ENCODE measurements around the gene GPI. TPM values are rescaled to one million over a fixed set of nuclear protein-coding genes. Genes with fewer than 3 reads are reported as not detected.

The GPI gene
- polyA plus RNA-seq, 1 of the 3 experiments (the other 2 are of a cell fraction): 144 TPM

DNA sequence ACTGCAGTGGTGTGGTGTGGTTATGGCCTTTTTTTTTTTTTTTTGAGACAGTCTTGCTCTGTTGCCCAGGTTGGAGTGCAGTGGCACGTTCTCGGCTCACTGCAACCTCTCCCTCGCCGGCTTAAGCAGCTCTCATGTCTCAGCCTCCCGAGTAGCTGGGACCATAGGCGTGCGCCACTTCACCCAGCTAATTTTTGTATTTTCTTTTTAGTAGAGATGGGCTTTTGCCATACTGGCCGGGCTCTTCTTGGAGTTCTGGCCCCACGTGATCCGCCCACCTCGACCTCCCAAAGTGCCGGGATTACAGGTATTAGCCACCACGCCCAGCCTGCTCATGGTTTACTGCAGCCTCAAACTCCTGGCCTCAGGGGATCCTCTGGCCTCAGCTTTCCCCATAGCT lies 46.2 kb downstream of the GPI start (continued):
- TF ChIP-seq EP300 (IDR thresholded peaks at IDR 0.05; ENCODE audit: borderline replicate concordance in 1 of 2, low read depth in 1 of 2, low read length in 1 of 2) (no peak), POLR2AphosphoS5 (IDR thresholded peaks at IDR 0.05; ENCODE audit: low read depth, low read length) (no peak), TAF1 (IDR thresholded peaks at IDR 0.05; ENCODE audit: borderline replicate concordance, low read depth, low read length) (no peak), NFIC (IDR thresholded peaks at IDR 0.05; ENCODE audit: borderline replicate concordance) (no peak), JUND (IDR thresholded peaks at IDR 0.05) (no peak), GATA2 (CRISPR knock-in tag; IDR thresholded peaks at IDR 0.05) (no peak)
- TF ChIP-seq, protein P1, sequence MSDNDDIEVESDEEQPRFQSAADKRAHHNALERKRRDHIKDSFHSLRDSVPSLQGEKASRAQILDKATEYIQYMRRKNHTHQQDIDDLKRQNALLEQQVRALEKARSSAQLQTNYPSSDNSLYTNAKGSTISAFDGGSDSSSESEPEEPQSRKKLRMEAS (IDR thresholded peaks at IDR 0.05; ENCODE audit: low read depth): no peak

DNA sequence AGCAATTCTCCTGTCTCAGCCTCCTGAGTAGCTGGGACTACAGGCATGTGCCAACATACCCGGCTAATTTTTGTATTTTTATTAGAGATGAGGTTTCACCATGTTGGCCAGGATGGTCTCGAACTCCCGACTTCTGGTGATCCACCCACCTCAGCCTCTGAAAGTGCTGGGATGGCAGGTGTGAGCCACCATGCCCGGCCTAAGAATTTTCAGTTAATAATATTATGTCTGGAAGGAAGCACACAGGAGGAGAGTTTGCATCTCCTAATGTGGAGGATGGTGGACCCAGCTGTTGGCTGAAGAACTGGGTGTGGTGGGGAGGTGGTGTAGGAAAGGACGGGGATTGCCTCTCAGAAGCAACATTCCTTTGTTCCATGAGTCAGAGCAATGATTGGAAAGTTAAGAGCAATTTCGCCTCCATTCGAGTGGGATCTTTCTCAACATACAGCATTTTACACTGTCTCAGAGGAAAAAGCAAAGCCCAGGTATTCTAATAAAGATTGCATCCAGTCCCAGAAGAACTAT lies 51.1 kb downstream of the GPI start:
- POLR2A ChIA-PET: no interaction called here
- WGBS (ENCODE audit: low lambda C conversion rate): 91% methylated on average over 7 of the region's 7 CpGs
- no peak overlapping the region for H3K4me2 ChIP-seq

More for the DNA sequence above, 51.1 kb downstream of the GPI start:
- no peak overlapping the region for H3K9ac ChIP-seq
- DNase-seq: no peak
- H3K79me2 ChIP-seq (ENCODE audit: insufficient read depth): no peaks in the 10 kb centered on the region
- H2AFZ ChIP-seq (ENCODE audit: low read depth): no peak overlapping the region
- peaks cover 10 to 17% of the 10 kb centered on the region in 2 experiments for H3K36me3 ChIP-seq (replicated peaks in 1 of 2; ENCODE audit: control insufficient read depth in 1 of 2, insufficient read depth in 2 of 2, low read length in 1 of 2)
- H3F3A ChIP-seq (replicated peaks; ENCODE audit: insufficient read depth): no peaks in the 10 kb centered on the region
- no peaks in the 10 kb centered on the region for H3K27me3 ChIP-seq (ENCODE audit: insufficient read depth)
- no peaks in the 10 kb centered on the region for H3K9me2 ChIP-seq
- CTCF ChIA-PET: interaction anchor here (1.2 to 2.7 kb wide), 3 partner anchors 11 to 16 kb away, joined by 6 to 7 read pairs (median 7); no protein-coding TSS in a partner anchor
- no peak overlapping the region for H3K4me3 ChIP-seq (ENCODE audit: low read depth in 2 of 2, low read length in 1 of 2)
- H3K27ac ChIP-seq (ENCODE audit: low read depth in 2 of 2, low read length in 1 of 2): no peak overlapping the region
- no peaks in the 10 kb centered on the region for H3K4me1 ChIP-seq (ENCODE audit: control insufficient read depth in 1 of 2, insufficient read depth in 2 of 2, low read depth in 1 of 2, low read length in 1 of 2)
- H3K9me3 ChIP-seq: no peaks in the 10 kb centered on the region
- TF ChIP-seq FOXJ3 (CRISPR knock-in tag; IDR thresholded peaks at IDR 0.05): no peak
- TF ChIP-seq USF1 (IDR thresholded peaks at IDR 0.05; ENCODE audit: borderline replicate concordance, low read depth): no peak
- no peak for TF ChIP-seq CHD2 (IDR thresholded peaks at IDR 0.05; ENCODE audit: low read length, partially characterized antibody)
- no peak for TF ChIP-seq MXI1 (IDR thresholded peaks at IDR 0.05; ENCODE audit: low read depth, low read length)
- no peak for TF ChIP-seq TCF12 (IDR thresholded peaks at IDR 0.05)
- TF ChIP-seq YY1 (IDR thresholded peaks at IDR 0.05; ENCODE audit: low read depth): no peak
- TF ChIP-seq TEAD4 (IDR thresholded peaks at IDR 0.05; ENCODE audit: borderline replicate concordance, insufficient read depth): no peak
- no peak for TF ChIP-seq FOXM1 (IDR thresholded peaks at IDR 0.05; ENCODE audit: low read depth)
- TF ChIP-seq IRF3 (IDR thresholded peaks at IDR 0.05; ENCODE audit: low read depth, low read length): no peak
- no peak for TF ChIP-seq GATA2 (CRISPR knock-in tag; IDR thresholded peaks at IDR 0.05)
- no peak for TF ChIP-seq SMC3 (IDR thresholded peaks at IDR 0.05; ENCODE audit: low read depth, low read length)
- TF ChIP-seq MEF2A (IDR thresholded peaks at IDR 0.05; ENCODE audit: borderline replicate concordance, low read depth): no peak
- TF ChIP-seq EP300 (IDR thresholded peaks at IDR 0.05; ENCODE audit: borderline replicate concordance in 1 of 2, low read depth in 1 of 2, low read length in 1 of 2): no peak
- no peak for TF ChIP-seq POLR2AphosphoS5 (IDR thresholded peaks at IDR 0.05; ENCODE audit: low read depth, low read length)
- no peak for TF ChIP-seq SIN3A (IDR thresholded peaks at IDR 0.05; ENCODE audit: borderline replicate concordance, low read depth, low read length)
- no peak for TF ChIP-seq ZBTB33 (IDR thresholded peaks at IDR 0.05; ENCODE audit: borderline replicate concordance, low read depth)
- no peak for TF ChIP-seq JUND (IDR thresholded peaks at IDR 0.05)
- no peak for TF ChIP-seq ELF1 (IDR thresholded peaks at IDR 0.05)
- no peaks in the 10 kb centered on the region for H4K20me1 ChIP-seq (ENCODE audit: insufficient read depth)
